ENCODE measurements around the gene PFDN5. TPM values are rescaled to one million over a fixed set of nuclear protein-coding genes. Genes with fewer than 3 reads are reported as not detected.

Gene PFDN5
- total and polyA plus RNA-seq, 4 donors: 118 to 245 (median 206) TPM

GRCh38 chr12:53258541-53259539 is 36.5 kb upstream of the PFDN5 start:
- 66% methylated on average over 7 of the region's 7 CpGs for WGBS
- H3K9me3 ChIP-seq (ENCODE audit: control insufficient read depth in 4 of 4, low read length in 3 of 4): no peaks in the 10 kb centered on the region
- DNase-seq (ENCODE audit: low spot score): no peak
- H3K27ac ChIP-seq (ENCODE audit: low read depth in 1 of 2, low read length in 2 of 2): no peak overlapping the region
- no peaks in the 10 kb centered on the region for H3K27me3 ChIP-seq (ENCODE audit: control insufficient read depth in 4 of 4, insufficient read depth in 4 of 4, low read length in 3 of 4)
- TF ChIP-seq NR2F2 (IDR thresholded peaks at IDR 0.05) (peak; percentile 53), GABPA (IDR thresholded peaks at IDR 0.05 in 1 of 2, conservative IDR thresholded peaks at IDR 0.05 in 1 of 2) (no peak)
- no peak overlapping the region for H3K4me3 ChIP-seq (ENCODE audit: low read depth in 1 of 3, low read length in 3 of 3)
- H3K4me1 ChIP-seq (ENCODE audit: control insufficient read depth in 4 of 4, insufficient read depth in 4 of 4, low read length in 3 of 4): no peaks in the 10 kb centered on the region
- no peak overlapping the region for H3K9ac ChIP-seq (ENCODE audit: low read depth in 1 of 2, low read length in 2 of 2)
- no peaks in the 10 kb centered on the region for H3K36me3 ChIP-seq (ENCODE audit: control insufficient read depth in 4 of 4, insufficient read depth in 3 of 4, low read depth in 1 of 4, low read length in 3 of 4)

- Histone ChIP-seq H3K9ac (ENCODE audit: low read depth in 1 of 2, low read length in 2 of 2) (no peak overlapping the region), H3K27me3 (ENCODE audit: control insufficient read depth in 4 of 4, insufficient read depth in 4 of 4, low read length in 3 of 4) (no peaks in the 10 kb centered on the region), H3K27ac (ENCODE audit: low read depth in 1 of 2, low read length in 2 of 2) (no peak overlapping the region), H3K9me3 (ENCODE audit: control insufficient read depth in 4 of 4, low read length in 3 of 4) (no peaks in the 10 kb centered on the region), H3K4me1 (ENCODE audit: control insufficient read depth in 4 of 4, insufficient read depth in 4 of 4, low read length in 3 of 4) (no peaks in the 10 kb centered on the region), H3K36me3 (ENCODE audit: control insufficient read depth in 4 of 4, insufficient read depth in 3 of 4, low read depth in 1 of 4, low read length in 3 of 4) (no peaks in the 10 kb centered on the region), H3K4me3 (ENCODE audit: low read depth in 1 of 3, low read length in 3 of 3) (no peak overlapping the region)
- DNase-seq (ENCODE audit: low spot score): no peak
- WGBS: 92% methylated on average over 6 of the region's 6 CpGs
- TF ChIP-seq RAD21 (IDR thresholded peaks at IDR 0.05): no peak
- TF ChIP-seq HNF4A (conservative IDR thresholded peaks at IDR 0.05): no peak
- no peak for TF ChIP-seq GABPA (IDR thresholded peaks at IDR 0.05 in 1 of 2, conservative IDR thresholded peaks at IDR 0.05 in 1 of 2)
- TF ChIP-seq ATF3 (IDR thresholded peaks at IDR 0.05): no peak
- TF ChIP-seq RXRA (IDR thresholded peaks at IDR 0.05): no peak
- no peak for TF ChIP-seq SP1 (IDR thresholded peaks at IDR 0.05)
Observed at GRCh38 chr12:53259891-53260290, 35.5 kb upstream of the PFDN5 start.

GRCh38 chr12:53265783-53266182 is 29.6 kb upstream of the PFDN5 start:
- no peak for DNase-seq (ENCODE audit: low spot score)
- Histone ChIP-seq H3K4me3 (ENCODE audit: low read depth in 1 of 3, low read length in 3 of 3) (no peak overlapping the region), H3K4me1 (ENCODE audit: control insufficient read depth in 4 of 4, insufficient read depth in 4 of 4, low read length in 3 of 4) (peaks cover 2 to 10% (median 8%) of the 10 kb centered on the region in 4 donors), H3K27me3 (ENCODE audit: control insufficient read depth in 4 of 4, insufficient read depth in 4 of 4, low read length in 3 of 4) (no peaks in the 10 kb centered on the region), H3K27ac (ENCODE audit: low read depth in 1 of 2, low read length in 2 of 2) (no peak overlapping the region), H3K9ac (ENCODE audit: low read depth in 1 of 2, low read length in 2 of 2) (no peak overlapping the region), H3K9me3 (ENCODE audit: control insufficient read depth in 4 of 4, low read length in 3 of 4) (no peaks in the 10 kb centered on the region), H3K36me3 (ENCODE audit: control insufficient read depth in 4 of 4, insufficient read depth in 3 of 4, low read depth in 1 of 4, low read length in 3 of 4) (no peaks in the 10 kb centered on the region)
- no peak for TF ChIP-seq ATF3 (IDR thresholded peaks at IDR 0.05)
- TF ChIP-seq HNF4G (IDR thresholded peaks at IDR 0.05): no peak
- no peak for TF ChIP-seq YY1 (IDR thresholded peaks at IDR 0.05)
- no peak for TF ChIP-seq GABPA (IDR thresholded peaks at IDR 0.05 in 1 of 2, conservative IDR thresholded peaks at IDR 0.05 in 1 of 2)
- TF ChIP-seq REST (IDR thresholded peaks at IDR 0.05): no peak
- TF ChIP-seq JUND (IDR thresholded peaks at IDR 0.05): no peak
- no peak for TF ChIP-seq FOXA2 (IDR thresholded peaks at IDR 0.05)
- TF ChIP-seq CTCF (IDR thresholded peaks at IDR 0.05; ENCODE audit: low read depth, low read length, missing input control): no peak
- no peak for TF ChIP-seq ZBTB33 (IDR thresholded peaks at IDR 0.05)
- no peak for TF ChIP-seq FOXA1 (IDR thresholded peaks at IDR 0.05)
- TF ChIP-seq RAD21 (IDR thresholded peaks at IDR 0.05): no peak
- no peak for TF ChIP-seq EGR1 (IDR thresholded peaks at IDR 0.05; ENCODE audit: low read depth in 2 of 2)
- WGBS: 79% methylated on average over 2 of the region's 2 CpGs

Measured in liver (tissue), 9 donors.